ENCODE results near the gene PCMTD2. TPM values are rescaled to one million over a fixed set of nuclear protein-coding genes. Genes with fewer than 3 reads are reported as not detected.

The PCMTD2 gene
- 67.7 and 69.6 TPM in 2 replicates for total RNA-seq (2013; cell fraction: nucleolus; rRNA removed)
- total RNA-seq (2014; rRNA removed): 18.2 and 19.3 TPM in 2 replicates
- total RNA-seq (2014; rRNA removed; fragmentation: Illumina TruSeq; extraction: Trizol): 14.8 and 16.8 TPM in 2 replicates
- 23.4 and 26.9 TPM in 2 replicates for total RNA-seq (2021)
- 10.9 TPM for polyA plus RNA-seq (2011; ENCODE audit: low read depth)
- polyA plus RNA-seq (2011; rRNA removed): 36.8 and 53.4 TPM in 2 replicates
- polyA plus RNA-seq (2011; cell fraction: cytosol; rRNA removed): 23.2 and 23.8 TPM in 2 replicates
- 32.1 and 32.6 TPM in 2 replicates for polyA plus RNA-seq (2011; cell fraction: nucleus; rRNA removed)
- polyA plus RNA-seq (2012): 17.7 and 21.4 TPM in 2 replicates
- 26.9 and 32.7 TPM in 2 replicates for polyA plus RNA-seq (2014; fragmentation: Illumina TruSeq; extraction: Trizol)
- polyA plus RNA-seq (2014; fragmentation: Nextera tagmentation; extraction: Ambion mirVana): 10 to 100 TPM in 1 of 2 experiments, 1 to 10 TPM in 1; 6.8 to 12.6 TPM
- polyA plus RNA-seq (2014; rRNA removed): 25.3 and 33.5 TPM in 2 replicates
- polyA plus RNA-seq (2016; fragmentation: Nextera tagmentation; extraction: Ambion mirVana): 10 to 100 TPM; 13.3 to 13.6 TPM
- polyA minus RNA-seq (2011; rRNA and poly(A)+ RNA removed): 19.8 and 23.6 TPM in 2 replicates
- polyA minus RNA-seq (2011; cell fraction: cytosol; rRNA and poly(A)+ RNA removed): 11.9 and 13.5 TPM in 2 replicates
- 9.2 and 14.6 TPM in 2 replicates for polyA minus RNA-seq (2011; cell fraction: nucleus; rRNA and poly(A)+ RNA removed)
- percentile 74 among the genes with signal in this experiment for Bru-seq, nascent RNA
- BruChase-seq, experiment 1, labeled RNA remaining after a 6-hour chase: percentile 90 among the genes with signal in this experiment
- percentile 88 among the genes with signal in this experiment for BruChase-seq, experiment 2, labeled RNA remaining after a 2-hour chase
- long read RNA-seq, experiment 1, partial matches to known transcripts: 1 of 7 reads
- long read RNA-seq, experiment 1, other reads (novel, unspliced or antisense): 1 of 7 reads
- long read RNA-seq, experiment 2, partial matches to known transcripts: 2 of 13 reads
- long read RNA-seq, experiment 2, other reads (novel, unspliced or antisense): 6 of 13 reads

- FAIRE-seq (no peak), DNase-seq (ENCODE audit: low read depth, low spot score) (peak; percentile 17), ATAC-seq (peak; percentile 94)
- ChIA-PET RAD21 (ENCODE audit: unreplicated experiment) (interaction anchor here (1.2 to 2.2 kb wide), 3 partner anchors 15 to 32 kb away, joined by 3 to 6 read pairs (median 4); no protein-coding TSS in a partner anchor), POLR2A (interaction anchor here (0.6 to 1.4 kb wide), 2 partner anchors 156 to 400 kb away, joined by 3 to 4 read pairs; no protein-coding TSS in a partner anchor), SMC1A (ENCODE audit: uncharacterized antibody, unreplicated experiment) (interaction anchor here (0.8 to 1.3 kb wide), 4 partner anchors 12 to 172 kb away, joined by 3 read pairs; no protein-coding TSS in a partner anchor), CTCF (interaction anchor here (1.0 to 9.3 kb wide), 5 partner anchors 9 to 32 kb away, joined by 3 to 99 read pairs (median 12); no protein-coding TSS in a partner anchor)
- no peaks in the 10 kb centered on the region for H3K27me3 ChIP-seq (replicated peaks in 1 of 2; ENCODE audit: control insufficient read depth in 2 of 2, insufficient read depth in 2 of 2, low read length in 1 of 2)
- H3K36me3 ChIP-seq (ENCODE audit: control insufficient read depth in 2 of 2, insufficient read depth in 2 of 2, low read length in 1 of 2): peaks cover 0 to 3% of the 10 kb centered on the region in 2 experiments; a peak in 1 of 4 replicates
- H3K27ac ChIP-seq (ENCODE audit: control insufficient read depth, insufficient read depth): peak within 1 kb of the TSS; percentile 77
- no TSS peak for BruUV-seq (replicated peaks)
- H2AFZ ChIP-seq (ENCODE audit: control insufficient read depth, low read depth, low read length): peak within 1 kb of the TSS; percentile 98
- H3K4me3 ChIP-seq: peak within 1 kb of the TSS; percentile 78
- intact Hi-C loops (cut with micrococcal nuclease; ENCODE audit: unreplicated experiment) (no loop called here), in situ Hi-C loops (cut with MboI) (no loop called here)
- peak within 1 kb of the TSS; percentile 87 for H3K9ac ChIP-seq (ENCODE audit: control insufficient read depth, insufficient read depth, low read length)
- under 1% methylated on average over 43 of the region's 96 CpGs for WGBS (ENCODE audit: insufficient coverage, insufficient replicate concordance, low lambda C conversion rate, missing lambda C conversion rate)
- H3K4me2 ChIP-seq (ENCODE audit: control insufficient read depth, insufficient read depth): peak within 1 kb of the TSS; percentile 97
- peaks cover 19% of the 10 kb centered on the region for H3K4me1 ChIP-seq (ENCODE audit: control insufficient read depth, insufficient read depth, low read length)
- H3K79me2 ChIP-seq (ENCODE audit: control insufficient read depth, insufficient read depth, low read length): peaks cover 14% of the 10 kb centered on the region
- no peaks in the 10 kb centered on the region for H4K20me1 ChIP-seq (ENCODE audit: control insufficient read depth, insufficient read depth)
- no peaks in the 10 kb centered on the region for H3K9me3 ChIP-seq (replicated peaks; ENCODE audit: control insufficient read depth, insufficient read depth, low read length)
- TF ChIP-seq REST (IDR thresholded peaks at IDR 0.05; ENCODE audit: low read depth, low read length) (no peak), STAT1 (conservative IDR thresholded peaks at IDR 0.05) (0 out of 2 replicates have a peak, but pooled peaks have one; percentile 27), KDM1A (IDR thresholded peaks at IDR 0.05; ENCODE audit: borderline replicate concordance) (no peak), PKNOX1 (IDR thresholded peaks at IDR 0.05) (no peak), BMI1 (IDR thresholded peaks at IDR 0.05; ENCODE audit: borderline replicate concordance) (no peak), ZBTB40 (IDR thresholded peaks at IDR 0.05; ENCODE audit: borderline replicate concordance) (no peak), HDAC6 (IDR thresholded peaks at IDR 0.05; ENCODE audit: unreplicated experiment) (no peak)
Measured at GRCh38 chr20:64255361-64256281, at the start of gene PCMTD2. Gene PCMTD2, plus strand, starts transcription at chr20:64255748. Its CDS starts 4,218 bp downstream, at chr20:64259966.

All from GM12878 (cell line).